Chondrocyte (in vitro differentiated cells): ENCODE data around the gene SLC6A14. TPM values are rescaled to one million over a fixed set of nuclear protein-coding genes. Genes with fewer than 3 reads are reported as not detected.

Experiments
- DNase-seq: peaks from one replicate; pipeline ENCODE4 v3.0.0; 2021; ENCODE audit warnings: mixed read lengths, low spot score
- H3K27ac Mint-ChIP-seq: one replicate; pipeline ENCODE4 v1.8.0; 2021; ENCODE audit warnings: mild to moderate bottlenecking, moderate library complexity, mixed read lengths; ENCODE audit not compliant: unreplicated experiment
- H3K27me3 Mint-ChIP-seq: 2 replicates; pipeline ENCODE4 v1.8.0; 2021; ENCODE audit warnings: low read depth, mixed read lengths
- H3K36me3 Mint-ChIP-seq: 2 replicates; pipeline ENCODE4 v1.8.0; 2021; ENCODE audit warnings: low read depth, mixed read lengths
- H3K4me1 Mint-ChIP-seq: 2 replicates; pipeline ENCODE4 v1.8.0; 2021; ENCODE audit warnings: low read depth, mild to moderate bottlenecking, mixed read lengths
- H3K4me3 Mint-ChIP-seq: one replicate; pipeline ENCODE4 v1.8.0; 2021; ENCODE audit warnings: mild to moderate bottlenecking, moderate library complexity, mixed read lengths; ENCODE audit not compliant: unreplicated experiment
- H3K9me3 Mint-ChIP-seq: 2 replicates; pipeline ENCODE4 v1.8.0; 2021; ENCODE audit warnings: low read depth, mixed read lengths
- long read RNA-seq: library from polyadenylated mRNA; stranded (forward); transcript quantifications from one replicate; pipeline ENCODE4 v2.0.0, GENCODE V29; 2021
- total RNA-seq: library from RNA; stranded (reverse); gene quantifications from 3 replicates; pipeline ENCODE4 v1.2.1, GENCODE V29; 2021
- TF ChIP-seq, protein P1 (sequence below): fragments of 200-600 bp; sonication (generic); IDR thresholded peaks from 2 replicates; pipeline ENCODE4 v1.5.0; 2021; ENCODE audit warnings: antibody characterized with exemption, mild to moderate bottlenecking, moderate library complexity

SLC6A14 gene
- not detected in 3 replicates for total RNA-seq
- long read RNA-seq, result 0 reads

DNA sequence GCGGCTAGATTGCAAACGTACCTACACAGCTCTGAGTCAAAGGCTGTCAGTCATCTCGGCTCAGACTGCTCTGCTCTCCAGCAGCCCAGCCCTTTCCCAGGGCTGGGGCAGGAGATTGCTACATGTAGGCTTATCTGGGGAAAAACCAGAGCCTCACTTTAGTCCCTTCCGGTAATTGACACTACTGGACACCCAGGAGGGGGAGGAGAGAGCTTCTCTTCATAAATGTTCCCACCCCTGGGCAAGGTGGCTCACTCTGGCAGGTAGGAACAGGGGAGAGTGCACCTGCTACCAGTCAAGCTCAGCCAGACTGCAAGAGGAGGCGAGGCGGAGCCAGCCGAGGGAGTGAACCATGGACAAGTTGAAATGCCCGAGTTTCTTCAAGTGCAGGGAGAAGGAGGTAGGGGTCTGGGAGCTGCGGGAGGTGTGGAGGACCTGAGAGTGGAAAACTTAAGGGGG, at the start of gene SLC6A14:
TSS of gene SLC6A14 (plus strand) at position 249 of the 459 bp plus-strand sequence. CDS start at position 353, 104 bp downstream.
- Mint-ChIP-seq H3K9me3 (no peaks in the 10 kb centered on the region), H3K27ac (no peak within 1 kb of the TSS), H3K36me3 (no peaks in the 10 kb centered on the region), H3K4me3 (no peak within 1 kb of the TSS), H3K4me1 (no peaks in the 10 kb centered on the region), H3K27me3 (no peaks in the 10 kb centered on the region)
- TF ChIP-seq, protein P1, sequence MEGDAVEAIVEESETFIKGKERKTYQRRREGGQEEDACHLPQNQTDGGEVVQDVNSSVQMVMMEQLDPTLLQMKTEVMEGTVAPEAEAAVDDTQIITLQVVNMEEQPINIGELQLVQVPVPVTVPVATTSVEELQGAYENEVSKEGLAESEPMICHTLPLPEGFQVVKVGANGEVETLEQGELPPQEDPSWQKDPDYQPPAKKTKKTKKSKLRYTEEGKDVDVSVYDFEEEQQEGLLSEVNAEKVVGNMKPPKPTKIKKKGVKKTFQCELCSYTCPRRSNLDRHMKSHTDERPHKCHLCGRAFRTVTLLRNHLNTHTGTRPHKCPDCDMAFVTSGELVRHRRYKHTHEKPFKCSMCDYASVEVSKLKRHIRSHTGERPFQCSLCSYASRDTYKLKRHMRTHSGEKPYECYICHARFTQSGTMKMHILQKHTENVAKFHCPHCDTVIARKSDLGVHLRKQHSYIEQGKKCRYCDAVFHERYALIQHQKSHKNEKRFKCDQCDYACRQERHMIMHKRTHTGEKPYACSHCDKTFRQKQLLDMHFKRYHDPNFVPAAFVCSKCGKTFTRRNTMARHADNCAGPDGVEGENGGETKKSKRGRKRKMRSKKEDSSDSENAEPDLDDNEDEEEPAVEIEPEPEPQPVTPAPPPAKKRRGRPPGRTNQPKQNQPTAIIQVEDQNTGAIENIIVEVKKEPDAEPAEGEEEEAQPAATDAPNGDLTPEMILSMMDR, result no peak
- DNase-seq, result no peak

DNA sequence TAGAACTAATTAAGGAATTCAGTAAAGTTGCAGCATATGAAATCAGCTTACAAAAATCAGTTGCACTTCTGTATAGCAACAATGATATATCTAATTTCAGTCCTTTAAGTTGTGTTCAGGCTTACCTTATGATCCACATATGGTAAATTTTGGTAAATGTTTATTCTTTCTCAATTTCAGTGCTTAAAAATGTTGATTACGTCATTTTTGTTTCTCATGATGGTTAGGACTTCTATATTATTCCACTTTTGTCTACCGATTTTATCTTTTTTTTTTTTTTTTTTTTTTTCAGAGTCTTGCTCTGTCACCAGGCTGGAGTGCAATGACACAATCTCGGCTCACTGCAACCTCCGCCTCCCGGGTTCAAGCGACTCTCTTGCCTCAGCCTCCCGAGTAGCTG, 40.7 kb upstream of the SLC6A14 start:
- DNase-seq, result no peak
- no peak overlapping the region for H3K27ac Mint-ChIP-seq
- H3K4me1 Mint-ChIP-seq, result no peaks in the 10 kb centered on the region
- H3K27me3 Mint-ChIP-seq, result no peaks in the 10 kb centered on the region
- no peaks in the 10 kb centered on the region for H3K36me3 Mint-ChIP-seq
- TF ChIP-seq, protein P1, result no peak
- H3K4me3 Mint-ChIP-seq, result no peak overlapping the region
- H3K9me3 Mint-ChIP-seq, result peaks cover 6% of the 10 kb centered on the region

- Mint-ChIP-seq H3K9me3 (peaks cover 2% of the 10 kb centered on the region), H3K27ac (no peak overlapping the region), H3K36me3 (no peaks in the 10 kb centered on the region), H3K27me3 (peaks cover 2% of the 10 kb centered on the region), H3K4me1 (no peaks in the 10 kb centered on the region), H3K4me3 (no peak overlapping the region)
- TF ChIP-seq, protein P1, result no peak
- no peak for DNase-seq
Observed at GRCh38 chrX:116399681-116400080, 36.7 kb upstream of the SLC6A14 start.

DNA sequence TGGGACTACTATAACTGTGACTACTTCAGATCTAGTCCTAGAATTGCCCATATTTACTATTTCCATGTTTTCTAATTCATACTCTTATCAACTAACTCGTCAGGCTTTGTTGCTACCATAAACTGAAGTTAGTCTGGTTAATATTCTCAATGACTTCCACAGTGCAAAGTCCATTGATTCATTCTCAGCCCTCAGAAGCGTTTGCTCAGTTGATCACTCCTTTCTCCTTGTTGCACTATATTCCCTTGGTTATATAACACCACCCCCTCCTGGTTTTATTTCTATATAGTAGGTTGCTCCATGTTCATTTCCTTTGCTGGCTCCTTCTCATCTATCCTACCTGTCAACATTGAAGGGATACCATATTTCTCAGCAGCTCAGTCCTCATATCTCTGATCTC, 27.2 kb upstream of the SLC6A14 start:
- H3K4me1 Mint-ChIP-seq, result no peaks in the 10 kb centered on the region
- peaks cover 1% of the 10 kb centered on the region for H3K27me3 Mint-ChIP-seq
- no peak overlapping the region for H3K27ac Mint-ChIP-seq
- TF ChIP-seq, protein P1, result no peak
- no peak for DNase-seq
- H3K9me3 Mint-ChIP-seq, result peaks cover 4% of the 10 kb centered on the region
- no peak overlapping the region for H3K4me3 Mint-ChIP-seq
- no peaks in the 10 kb centered on the region for H3K36me3 Mint-ChIP-seq

DNA sequence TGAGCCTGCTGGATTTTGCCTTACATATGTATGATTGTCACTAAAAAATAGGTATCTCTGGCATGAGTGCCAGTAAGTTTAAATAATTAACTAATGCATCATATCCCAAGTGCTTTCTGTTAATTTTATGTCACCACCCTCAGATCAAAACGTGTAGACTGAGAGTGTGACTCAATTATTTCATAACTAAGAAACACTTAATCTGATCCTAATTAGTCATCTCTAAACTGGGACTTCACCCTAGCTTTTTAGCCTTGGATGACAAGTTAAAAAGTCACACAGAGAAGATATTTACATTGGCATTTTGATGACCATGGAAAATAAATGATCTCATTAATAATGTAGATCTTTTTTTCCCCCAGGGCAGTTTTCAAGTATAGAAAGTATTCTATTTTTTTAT, 23.1 kb upstream of the SLC6A14 start:
- Mint-ChIP-seq H3K36me3 (no peaks in the 10 kb centered on the region), H3K4me3 (no peak overlapping the region), H3K27me3 (peaks cover 1% of the 10 kb centered on the region), H3K9me3 (peaks cover 4% of the 10 kb centered on the region), H3K4me1 (no peaks in the 10 kb centered on the region), H3K27ac (no peak overlapping the region)
- DNase-seq, result no peak
- TF ChIP-seq, protein P1, result no peak
